HG03103 (cell line): ENCODE measurements around the gene NDUFB6.
A peak's percentile ranks its signal among the peaks of the same experiment; 100 is the strongest.
"Not testable (repeated sequence)": the region's sequence is repeated elsewhere in the genome, so short reads cannot be mapped to it uniquely, and the experiment has no call there.

Experiments used
- ATAC-seq: cut with Tn5 transposase; IDR thresholded peaks from one replicate; pipeline ENCODE4 v1.9.1; 2021; ENCODE audit warnings: low read depth; ENCODE audit not compliant: unreplicated experiment

NDUFB6 gene

DNA sequence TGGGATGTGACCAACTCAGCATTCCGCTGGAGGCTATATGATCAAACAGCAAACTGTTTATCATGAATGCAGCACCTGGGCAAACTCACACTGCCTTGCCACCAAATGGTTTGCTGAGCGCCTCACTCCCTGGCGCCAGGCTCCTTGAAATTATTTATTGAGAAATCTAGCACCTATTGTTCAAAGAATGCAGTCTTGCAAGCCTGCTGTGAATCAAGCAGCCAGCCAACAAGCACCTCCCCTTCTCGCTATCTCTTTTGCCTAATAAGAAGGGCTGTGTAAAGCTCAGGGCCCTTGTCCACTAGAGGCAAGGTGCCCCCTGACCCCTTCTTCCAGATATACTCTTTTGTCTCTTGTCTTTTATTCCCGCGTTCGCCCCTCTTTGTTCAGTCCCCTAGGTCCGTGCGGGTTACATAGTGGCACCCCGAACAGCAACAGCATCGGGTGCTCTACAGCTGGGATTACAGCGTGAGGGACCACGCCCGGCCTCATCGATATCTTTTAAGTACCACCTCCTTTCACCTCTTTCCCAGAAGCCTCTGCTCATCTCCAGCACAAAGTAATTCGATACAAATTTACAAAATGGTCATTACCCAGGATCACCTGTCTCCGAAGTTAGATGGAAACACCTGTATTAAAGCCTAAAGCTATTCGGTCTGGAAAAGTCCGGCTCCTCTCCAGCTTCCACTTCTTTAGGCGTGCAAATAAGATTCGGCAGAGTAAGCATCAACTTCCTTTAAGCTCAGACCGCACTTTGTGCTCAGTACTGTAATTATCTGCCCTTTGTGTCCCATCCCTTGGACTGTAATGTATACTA, 47.9 kb downstream of the NDUFB6 start:
- ATAC-seq = peak; percentile 21

DNA sequence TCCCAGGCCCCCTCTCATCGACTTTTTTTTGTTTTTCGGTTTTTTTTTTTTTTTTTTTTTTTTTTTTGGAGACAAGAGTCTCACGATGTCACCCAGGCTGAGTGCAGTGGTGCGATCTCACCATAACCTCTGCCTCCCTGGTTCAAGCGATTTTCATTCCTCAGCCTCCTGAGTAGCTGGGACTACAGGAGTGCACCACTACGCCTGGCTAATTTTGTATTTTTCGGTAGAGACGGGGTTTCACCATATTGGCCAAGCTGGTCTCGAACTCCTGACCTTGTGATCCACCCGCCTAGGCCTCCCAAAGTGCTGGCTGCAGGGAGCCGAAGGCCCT, 48.4 kb downstream of the NDUFB6 start:
- not testable (repeated sequence) for ATAC-seq

DNA sequence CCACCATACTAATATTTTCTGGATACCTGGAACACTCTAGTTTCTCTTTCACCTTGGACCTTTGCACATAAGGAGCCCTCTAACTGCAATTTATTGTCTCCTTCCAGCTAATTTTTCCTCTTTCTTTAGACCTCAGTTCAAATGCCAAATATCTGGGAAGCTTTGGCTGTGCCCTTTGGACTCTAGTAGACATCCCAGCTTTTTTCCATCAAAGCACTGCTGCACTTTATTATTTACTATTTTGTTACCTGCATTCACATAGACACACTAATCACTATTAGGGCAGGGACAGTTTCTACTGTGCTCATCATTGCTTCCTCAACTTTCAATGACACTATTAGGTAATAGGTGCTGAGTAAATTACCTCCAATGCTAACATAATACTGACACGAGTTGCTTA, 49.0 kb downstream of the NDUFB6 start:
- no peak for ATAC-seq

DNA sequence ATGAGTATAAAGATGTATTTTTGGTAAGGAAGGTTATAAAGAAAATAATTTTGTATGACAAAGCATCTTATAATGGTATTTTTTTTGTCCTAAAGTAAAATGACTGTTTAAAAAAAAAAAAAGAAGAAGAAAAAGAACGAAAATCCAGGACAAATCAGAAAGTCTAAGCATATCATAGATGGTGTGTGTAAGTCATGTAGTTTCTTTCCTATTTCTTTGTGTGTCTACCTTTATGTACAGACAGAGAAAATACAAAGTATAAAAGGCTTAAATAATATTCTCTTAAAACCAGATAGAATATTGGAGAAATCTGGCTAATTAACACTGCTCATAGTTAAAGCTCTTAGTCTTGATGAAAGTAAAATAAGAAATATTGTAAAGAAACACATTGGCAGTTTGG, 54.7 kb downstream of the NDUFB6 start:
- no peak for ATAC-seq

DNA sequence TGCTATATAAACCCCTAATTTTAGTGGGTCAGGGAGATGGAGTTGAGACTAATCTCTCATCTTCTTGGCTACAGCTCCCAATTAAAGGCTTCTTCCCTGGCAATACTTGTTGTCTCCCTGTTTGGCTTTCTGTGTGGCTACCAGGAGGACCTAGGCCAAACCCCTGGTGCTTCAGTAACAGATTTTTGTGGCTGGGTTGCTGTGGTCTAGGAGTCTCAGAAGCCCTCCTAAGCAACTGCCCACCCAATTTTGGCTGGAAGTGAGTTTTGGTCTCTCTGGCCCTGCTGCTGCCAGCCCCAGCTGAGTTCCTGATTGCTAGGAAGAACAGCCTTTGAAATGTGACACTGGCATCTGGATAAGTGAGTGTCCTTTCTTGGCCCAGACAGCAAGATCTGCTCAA, 56.7 kb downstream of the NDUFB6 start:
- no peak for ATAC-seq

DNA sequence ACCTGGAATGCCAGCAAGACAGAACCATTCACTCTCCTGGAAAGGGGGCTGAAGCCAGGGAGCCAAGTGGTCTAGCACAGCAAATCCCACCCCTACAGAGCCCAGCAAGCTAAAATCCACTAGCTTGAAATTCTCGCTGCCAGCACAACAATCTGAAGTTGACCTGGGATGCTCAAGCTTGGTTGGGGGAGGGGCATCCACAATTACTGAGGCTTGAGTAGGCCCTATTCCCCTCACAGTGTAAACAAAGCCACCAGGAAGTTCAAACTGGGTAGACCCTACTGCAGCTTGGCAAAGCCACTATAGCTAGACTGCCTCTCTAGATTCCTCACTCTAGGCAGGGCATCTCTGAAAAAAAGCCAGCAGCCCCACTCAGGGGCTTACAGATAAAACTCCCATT, 64.2 kb downstream of the NDUFB6 start:
- no peak for ATAC-seq

DNA sequence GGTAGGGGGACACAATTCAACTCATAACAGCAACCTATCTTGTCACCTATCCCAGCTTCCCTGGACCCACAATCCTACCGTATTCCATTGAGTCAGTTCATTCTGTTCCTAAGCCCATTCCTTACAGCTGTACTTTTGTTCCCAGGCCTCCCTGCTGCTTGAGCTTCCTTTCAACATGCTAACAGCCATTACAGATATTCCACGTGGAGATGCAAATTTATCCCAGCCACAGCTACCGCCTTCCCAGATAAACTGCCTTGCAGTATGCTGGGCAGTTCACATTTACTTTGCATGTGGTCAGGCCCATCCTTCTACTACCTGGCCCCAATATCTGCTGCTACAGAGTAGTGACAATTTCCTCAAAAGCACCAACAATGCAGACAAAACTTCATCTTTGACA, 70.0 kb downstream of the NDUFB6 start:
- no peak for ATAC-seq
